GM21360 (cell line): ENCODE measurements around the gene HTR4.
"Not testable (repeated sequence)": the region's sequence is repeated elsewhere in the genome, so short reads cannot be mapped to it uniquely, and the experiment has no call there.

Source experiments
- ATAC-seq: cut with Tn5 transposase; IDR thresholded peaks from one replicate; pipeline ENCODE4 v1.9.1; 2021; ENCODE audit warnings: mild to moderate bottlenecking, moderate library complexity; ENCODE audit not compliant: unreplicated experiment

HTR4 gene

GRCh38 chr5:148540647-148541046 lies 113.7 kb downstream of the HTR4 start:
- ATAC-seq, result no peak

DNA sequence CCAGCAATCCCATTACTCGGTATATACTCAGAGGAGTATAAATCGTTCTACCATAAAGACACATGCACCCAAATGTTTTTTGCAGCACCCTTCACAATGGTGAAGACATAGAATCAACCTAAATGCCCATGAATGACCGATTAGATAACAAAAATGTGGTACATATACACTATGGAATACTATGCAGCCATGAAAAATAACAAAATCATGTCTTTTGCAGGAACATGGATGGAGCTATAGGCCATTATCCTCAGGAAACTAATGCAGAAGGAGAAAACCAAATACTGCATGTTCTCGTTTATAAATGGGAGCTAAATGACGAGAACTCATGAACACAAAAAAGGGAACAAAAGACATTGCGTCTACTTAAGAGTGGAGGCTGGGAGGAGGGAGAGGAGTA lies 114.5 kb downstream of the HTR4 start:
- no peak for ATAC-seq

- no peak for ATAC-seq
These were observed 119.1 kb downstream of the HTR4 start for GRCh38 chr5:148535190-148535589.

GRCh38 chr5:148532969-148533670 lies 121.2 kb downstream of the HTR4 start:
- no peak for ATAC-seq

GRCh38 chr5:148529450-148529849 lies 124.9 kb downstream of the HTR4 start:
- ATAC-seq, result not testable (repeated sequence)

GRCh38 chr5:148524721-148525120 lies 129.6 kb downstream of the HTR4 start:
- ATAC-seq, result no peak

- no peak for ATAC-seq
These were observed 131.2 kb downstream of the HTR4 start for GRCh38 chr5:148523139-148523538.

GRCh38 chr5:148515460-148515859 lies 138.9 kb downstream of the HTR4 start:
- no peak for ATAC-seq

- no peak for ATAC-seq
These were observed 140.0 kb downstream of the HTR4 start for GRCh38 chr5:148514344-148514743.

GRCh38 chr5:148512498-148512897 lies 141.8 kb downstream of the HTR4 start:
- no peak for ATAC-seq

- peak; percentile 87 for ATAC-seq
These were observed 142.4 kb downstream of the HTR4 start for GRCh38 chr5:148511810-148512347.

- no peak for ATAC-seq
These were observed 144.4 kb downstream of the HTR4 start for GRCh38 chr5:148509893-148510292.

DNA sequence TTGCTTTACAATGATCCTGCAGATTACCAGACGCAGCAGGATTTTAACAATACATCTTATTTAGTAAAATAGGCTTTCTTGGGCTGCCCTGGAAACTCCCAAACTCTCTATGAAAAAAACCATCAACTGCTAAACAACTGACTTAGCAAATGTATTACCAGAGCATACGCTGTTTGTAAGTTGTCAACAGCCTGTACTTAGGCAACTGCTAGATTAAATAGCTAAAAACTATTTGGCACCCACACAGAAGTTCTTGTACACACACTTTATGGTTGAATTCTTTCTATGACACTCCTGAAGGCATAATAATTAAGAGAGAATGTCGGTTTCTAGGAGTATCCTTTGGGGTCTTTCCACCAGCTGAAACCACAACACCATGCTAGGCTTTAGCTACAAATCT lies 146.7 kb downstream of the HTR4 start:
- no peak for ATAC-seq

DNA sequence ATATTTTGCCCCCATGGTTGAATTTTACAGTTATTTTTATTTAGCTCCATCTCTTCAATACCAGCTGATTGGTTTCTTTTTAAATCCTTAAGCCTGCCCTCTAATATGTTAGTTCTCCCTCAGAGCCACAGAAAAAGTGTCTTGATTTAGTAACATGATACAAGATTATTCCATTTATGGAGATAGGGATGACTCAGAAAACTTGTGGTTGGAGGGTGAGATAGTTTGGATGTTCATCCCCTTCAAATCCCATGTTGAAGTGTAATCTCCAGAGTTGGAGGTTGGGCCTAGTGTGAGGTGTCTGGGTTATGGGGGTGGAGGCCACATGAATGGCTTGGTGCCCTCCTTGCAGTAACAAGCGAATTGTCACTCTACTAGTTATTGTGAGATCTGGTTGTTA lies 154.9 kb downstream of the HTR4 start:
- ATAC-seq, result no peak

DNA sequence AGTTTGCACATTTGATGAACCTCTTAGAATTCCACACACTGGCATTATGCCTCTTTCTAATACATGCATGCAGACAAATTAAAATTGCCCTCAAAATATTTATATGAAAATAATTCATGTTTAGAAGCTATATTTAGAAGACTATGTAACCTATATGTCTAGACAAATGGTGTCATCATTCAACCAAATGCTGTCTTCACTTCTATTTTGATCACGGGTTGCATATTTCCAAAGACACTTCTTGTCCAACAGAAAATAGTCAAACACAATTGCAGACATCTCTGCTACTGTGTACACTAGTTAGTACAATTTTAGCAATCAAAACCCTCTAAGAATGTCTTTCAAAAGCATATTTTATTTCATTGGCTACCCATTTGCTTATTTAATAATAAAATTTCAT lies 156.6 kb downstream of the HTR4 start:
- no peak for ATAC-seq

GRCh38 chr5:148492351-148492750 lies 162.0 kb downstream of the HTR4 start:
- ATAC-seq, result no peak

DNA sequence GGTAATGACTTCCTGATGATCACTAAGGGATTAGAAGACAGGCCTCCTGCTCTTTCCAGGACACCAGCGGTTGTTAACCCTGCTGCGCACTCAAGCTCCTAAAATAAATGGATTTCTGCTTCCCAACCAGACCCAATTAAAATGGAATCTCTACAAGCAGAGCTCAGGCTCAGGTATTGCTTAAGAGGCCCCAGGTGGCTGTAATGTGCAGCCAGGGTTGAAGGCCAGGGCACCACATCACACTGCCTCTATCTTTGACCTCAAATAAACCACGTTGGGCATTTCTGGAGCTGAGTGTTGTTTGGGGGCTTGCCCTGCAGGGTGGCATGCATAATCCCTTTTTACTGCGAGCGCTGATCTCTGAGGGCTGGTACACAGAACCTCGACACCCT lies 162.5 kb downstream of the HTR4 start:
- ATAC-seq, result no peak

- no peak for ATAC-seq
These were observed 163.1 kb downstream of the HTR4 start for GRCh38 chr5:148491015-148491792.

- no peak for ATAC-seq
These were observed 165.6 kb downstream of the HTR4 start for GRCh38 chr5:148488757-148489156.

DNA sequence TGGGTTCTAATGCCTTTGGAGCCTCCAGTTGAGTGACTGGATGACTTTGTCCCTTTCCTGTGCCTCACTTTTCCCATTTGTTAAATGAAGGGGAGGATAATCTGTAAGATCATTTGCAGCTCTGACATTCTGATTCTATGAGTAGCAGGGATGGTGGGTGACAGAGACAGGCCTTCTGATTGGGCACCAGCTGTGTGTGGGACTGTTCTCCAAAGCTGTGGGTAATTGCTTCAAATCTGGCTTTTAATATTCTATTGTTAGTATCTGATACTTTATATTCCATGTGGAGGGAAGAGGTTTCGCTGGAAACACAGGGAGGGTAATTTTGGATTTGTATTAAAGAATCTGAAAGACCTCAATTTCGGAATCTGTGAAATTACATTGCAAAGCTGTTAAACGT lies 167.9 kb downstream of the HTR4 start:
- no peak for ATAC-seq

DNA sequence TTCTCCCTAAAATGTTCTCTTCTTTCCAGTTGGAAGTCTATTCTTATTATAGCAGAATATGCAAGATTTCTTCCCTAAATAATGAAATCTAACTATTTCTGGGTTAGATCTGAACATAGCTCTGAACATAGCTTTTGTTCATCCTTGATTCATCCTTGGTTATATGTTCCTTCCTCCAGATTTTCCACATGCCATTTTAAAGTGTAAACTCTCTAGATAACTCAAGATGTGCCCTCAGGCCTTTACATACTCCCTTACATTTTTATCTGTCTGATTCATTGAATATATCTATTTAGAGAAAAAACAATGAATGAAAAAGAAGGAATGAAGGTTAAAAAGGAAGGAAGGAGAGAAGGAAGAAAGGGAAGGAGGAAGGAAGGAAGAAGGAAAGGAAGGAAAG lies 169.7 kb downstream of the HTR4 start:
- no peak for ATAC-seq

DNA sequence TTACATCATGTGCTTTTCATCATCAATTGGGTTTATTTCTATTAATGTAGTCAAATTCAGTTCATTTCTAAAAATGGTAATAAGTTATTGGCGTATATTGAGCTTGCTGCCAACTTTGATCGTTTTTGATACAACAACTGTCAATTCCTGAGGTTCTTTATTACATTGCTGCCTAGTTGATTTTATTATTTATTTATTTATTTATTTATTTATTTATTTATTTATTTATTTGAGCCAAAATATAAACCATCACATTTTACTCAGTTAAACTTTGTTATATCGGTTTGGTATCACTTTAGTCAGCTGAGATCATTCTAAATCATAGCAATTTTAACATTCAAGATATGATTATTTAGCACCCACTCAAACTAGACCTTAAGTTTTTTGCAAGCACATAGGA lies 170.6 kb downstream of the HTR4 start:
- no peak for ATAC-seq
